ENCODE data around the gene ZNF846.

- TF ChIP-seq CTCF (IDR thresholded peaks at IDR 0.05), result peak; percentile 44 to 89 (median 82)
- TF ChIP-seq POLR2A (IDR thresholded peaks at IDR 0.05), result no peak
Measured at GRCh38 chr19:9796113-9796773, 27.7 kb upstream of the ZNF846 start.
